ENCODE measurements around the gene CYGB. TPM values are rescaled to one million over a fixed set of nuclear protein-coding genes. Genes with fewer than 3 reads are reported as not detected.

Gene CYGB
- total and polyA plus RNA-seq, 2 of the 13 experiments (the other 11 are each of a cell fraction or from before 2014, with no cell fraction given): 18.9 to 27.1 TPM

- TF ChIP-seq ZNF329 (CRISPR knock-in tag; IDR thresholded peaks at IDR 0.05; ENCODE audit: low read depth) (no peak), CCDC6 (CRISPR knock-in tag; IDR thresholded peaks at IDR 0.05) (no peak), ZNF407 (CRISPR knock-in tag; IDR thresholded peaks at IDR 0.05; ENCODE audit: not compliant biosample characterization) (peak; percentile 27), SP2 (CRISPR knock-in tag; IDR thresholded peaks at IDR 0.05) (no peak; the same call in 1 of the 2 replicates), ZMYM3 (CRISPR knock-in tag; IDR thresholded peaks at IDR 0.05) (peak; percentile 34; the same call in 1 of the 2 replicates), FOSL1 (CRISPR knock-in tag; IDR thresholded peaks at IDR 0.05; ENCODE audit: borderline replicate concordance) (no peak), SALL1 (CRISPR knock-in tag; IDR thresholded peaks at IDR 0.05) (peak; percentile 75), GPN1 (CRISPR knock-in tag; IDR thresholded peaks at IDR 0.05; ENCODE audit: borderline replicate concordance) (no peak), PLRG1 (conservative IDR thresholded peaks at IDR 0.05) (no peak), ZNF878 (CRISPR knock-in tag; IDR thresholded peaks at IDR 0.05) (no peak), KDM5B (CRISPR knock-in tag; IDR thresholded peaks at IDR 0.05; ENCODE audit: borderline replicate concordance) (peak; percentile 76; the same call in 1 of the 2 replicates), ZNF597 (CRISPR knock-in tag; IDR thresholded peaks at IDR 0.05) (no peak), CREM (IDR thresholded peaks at IDR 0.05) (no peak), CREM (CRISPR knock-in tag; IDR thresholded peaks at IDR 0.05) (no peak), SMAD1 (CRISPR knock-in tag; IDR thresholded peaks at IDR 0.05; ENCODE audit: borderline replicate concordance, low read depth) (no peak)
- TF ChIP-seq, protein P1, sequence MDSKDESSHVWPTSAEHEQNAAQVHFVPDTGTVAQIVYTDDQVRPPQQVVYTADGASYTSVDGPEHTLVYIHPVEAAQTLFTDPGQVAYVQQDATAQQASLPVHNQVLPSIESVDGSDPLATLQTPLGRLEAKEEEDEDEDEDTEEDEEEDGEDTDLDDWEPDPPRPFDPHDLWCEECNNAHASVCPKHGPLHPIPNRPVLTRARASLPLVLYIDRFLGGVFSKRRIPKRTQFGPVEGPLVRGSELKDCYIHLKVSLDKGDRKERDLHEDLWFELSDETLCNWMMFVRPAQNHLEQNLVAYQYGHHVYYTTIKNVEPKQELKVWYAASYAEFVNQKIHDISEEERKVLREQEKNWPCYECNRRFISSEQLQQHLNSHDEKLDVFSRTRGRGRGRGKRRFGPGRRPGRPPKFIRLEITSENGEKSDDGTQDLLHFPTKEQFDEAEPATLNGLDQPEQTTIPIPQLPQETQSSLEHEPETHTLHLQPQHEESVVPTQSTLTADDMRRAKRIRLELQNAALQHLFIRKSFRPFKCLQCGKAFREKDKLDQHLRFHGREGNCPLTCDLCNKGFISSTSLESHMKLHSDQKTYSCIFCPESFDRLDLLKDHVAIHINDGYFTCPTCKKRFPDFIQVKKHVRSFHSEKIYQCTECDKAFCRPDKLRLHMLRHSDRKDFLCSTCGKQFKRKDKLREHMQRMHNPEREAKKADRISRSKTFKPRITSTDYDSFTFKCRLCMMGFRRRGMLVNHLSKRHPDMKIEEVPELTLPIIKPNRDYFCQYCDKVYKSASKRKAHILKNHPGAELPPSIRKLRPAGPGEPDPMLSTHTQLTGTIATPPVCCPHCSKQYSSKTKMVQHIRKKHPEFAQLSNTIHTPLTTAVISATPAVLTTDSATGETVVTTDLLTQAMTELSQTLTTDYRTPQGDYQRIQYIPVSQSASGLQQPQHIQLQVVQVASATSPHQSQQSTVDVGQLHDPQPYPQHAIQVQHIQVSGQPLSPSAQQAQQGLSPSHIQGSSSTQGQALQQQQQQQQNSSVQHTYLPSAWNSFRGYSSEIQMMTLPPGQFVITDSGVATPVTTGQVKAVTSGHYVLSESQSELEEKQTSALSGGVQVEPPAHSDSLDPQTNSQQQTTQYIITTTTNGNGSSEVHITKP (CRISPR knock-in tag; IDR thresholded peaks at IDR 0.05; ENCODE audit: low read depth): peak; percentile 40; the same call in 1 of the 2 replicates
Measured at GRCh38 chr17:76523084-76524037, 14.1 kb downstream of the CYGB start (continued).
